Measurements from ENCODE around the gene CCM2L. TPM values are rescaled to one million over a fixed set of nuclear protein-coding genes. Genes with fewer than 3 reads are reported as not detected.

CCM2L gene
- total and polyA plus RNA-seq, 10 of the 15 experiments (the other 5 are each of a cell fraction or from before 2014, with no cell fraction given) = not detected

- TF ChIP-seq, protein P1, sequence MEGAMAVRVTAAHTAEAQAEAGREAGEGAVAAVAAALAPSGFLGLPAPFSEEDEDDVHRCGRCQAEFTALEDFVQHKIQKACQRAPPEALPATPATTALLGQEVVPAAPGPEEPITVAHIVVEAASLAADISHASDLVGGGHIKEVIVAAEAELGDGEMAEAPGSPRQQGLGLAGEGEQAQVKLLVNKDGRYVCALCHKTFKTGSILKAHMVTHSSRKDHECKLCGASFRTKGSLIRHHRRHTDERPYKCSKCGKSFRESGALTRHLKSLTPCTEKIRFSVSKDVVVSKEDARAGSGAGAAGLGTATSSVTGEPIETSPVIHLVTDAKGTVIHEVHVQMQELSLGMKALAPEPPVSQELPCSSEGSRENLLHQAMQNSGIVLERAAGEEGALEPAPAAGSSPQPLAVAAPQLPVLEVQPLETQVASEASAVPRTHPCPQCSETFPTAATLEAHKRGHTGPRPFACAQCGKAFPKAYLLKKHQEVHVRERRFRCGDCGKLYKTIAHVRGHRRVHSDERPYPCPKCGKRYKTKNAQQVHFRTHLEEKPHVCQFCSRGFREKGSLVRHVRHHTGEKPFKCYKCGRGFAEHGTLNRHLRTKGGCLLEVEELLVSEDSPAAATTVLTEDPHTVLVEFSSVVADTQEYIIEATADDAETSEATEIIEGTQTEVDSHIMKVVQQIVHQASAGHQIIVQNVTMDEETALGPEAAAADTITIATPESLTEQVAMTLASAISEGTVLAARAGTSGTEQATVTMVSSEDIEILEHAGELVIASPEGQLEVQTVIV (IDR thresholded peaks at IDR 0.05; ENCODE audit: borderline replicate concordance, partially characterized antibody) = no peak
- TF ChIP-seq NFYA (IDR thresholded peaks at IDR 0.05; ENCODE audit: borderline replicate concordance, low read depth, low read length) (no peak), SIN3A (IDR thresholded peaks at IDR 0.05; ENCODE audit: low read depth, low read length) (no peak), SMAD5 (IDR thresholded peaks at IDR 0.05; ENCODE audit: low read depth) (no peak), EZH2 (IDR thresholded peaks at IDR 0.05; ENCODE audit: borderline replicate concordance, control insufficient read depth, low read depth, low read length) (no peak), TAF1 (IDR thresholded peaks at IDR 0.05; ENCODE audit: borderline replicate concordance, low read depth, low read length) (no peak)
These were observed 2.2 kb upstream of the CCM2L start (continued) for GRCh38 chr20:32007787-32008616.

GRCh38 chr20:32009564-32009963 is 674 bp upstream of the CCM2L start:
- ChIA-PET SMC1A (ENCODE audit: uncharacterized antibody, unreplicated experiment) (no interaction called here), CTCF (interaction anchor here (1.9 kb wide), 1 partner anchor 25 kb away, joined by 6 read pairs; no protein-coding TSS in a partner anchor), POLR2A (no interaction called here), RAD21 (ENCODE audit: unreplicated experiment) (no interaction called here)
- in situ Hi-C loops (cut with MboI) (no loop called here), intact Hi-C loops (cut with micrococcal nuclease; ENCODE audit: unreplicated experiment) (no loop called here)
- no peak for FAIRE-seq
- Histone ChIP-seq H3K9ac (ENCODE audit: control insufficient read depth, insufficient read depth, low read length) (no peak overlapping the region), H4K20me1 (ENCODE audit: control insufficient read depth, insufficient read depth) (no peaks in the 10 kb centered on the region), H2AFZ (ENCODE audit: control insufficient read depth, low read depth, low read length) (no peak overlapping the region), H3K4me3 (no peak overlapping the region), H3K27me3 (replicated peaks in 1 of 2; ENCODE audit: control insufficient read depth in 2 of 2, insufficient read depth in 2 of 2, low read length in 1 of 2) (peaks cover 0 to 1% of the 10 kb centered on the region in 2 experiments; a peak in 2 of 4 replicates), H3K27ac (ENCODE audit: control insufficient read depth, insufficient read depth) (no peak overlapping the region), H3K79me2 (ENCODE audit: control insufficient read depth, insufficient read depth, low read length) (no peaks in the 10 kb centered on the region), H3K4me1 (ENCODE audit: control insufficient read depth, insufficient read depth, low read length) (no peaks in the 10 kb centered on the region), H3K36me3 (ENCODE audit: control insufficient read depth in 2 of 2, insufficient read depth in 2 of 2, low read length in 1 of 2) (no peaks in the 10 kb centered on the region), H3K4me2 (ENCODE audit: control insufficient read depth, insufficient read depth) (no peak overlapping the region), H3K9me3 (replicated peaks; ENCODE audit: control insufficient read depth, insufficient read depth, low read length) (no peaks in the 10 kb centered on the region)
- BruUV-seq (replicated peaks) = no TSS peak
- no peak for ATAC-seq
- no peak for TF ChIP-seq ZNF622 (IDR thresholded peaks at IDR 0.05)
- WGBS (ENCODE audit: insufficient coverage, insufficient replicate concordance, low lambda C conversion rate, missing lambda C conversion rate) = 0% methylated on average over 7 of the region's 7 CpGs
- no peak for DNase-seq (ENCODE audit: low read depth, low spot score)
